GM19395 (cell line): ENCODE data around the gene TRIP6.

Experiments used
- ATAC-seq: cut with Tn5 transposase; IDR thresholded peaks from one replicate; pipeline ENCODE4 v1.9.1; 2021; ENCODE audit warnings: mild to moderate bottlenecking, moderate library complexity; ENCODE audit not compliant: unreplicated experiment

The TRIP6 gene

GRCh38 chr7:100867040-100867775, at the start of gene TRIP6:
TRIP6 (plus strand) TSS chr7:100867387; CDS start chr7:100867498, 111 bp downstream.
- ATAC-seq: no peak

- no peak for ATAC-seq
Measured at GRCh38 chr7:100818366-100818765, 48.8 kb upstream of the TRIP6 start.

- no peak for ATAC-seq
Measured at GRCh38 chr7:100818825-100819224, 48.4 kb upstream of the TRIP6 start.

GRCh38 chr7:100819586-100819985, 47.6 kb upstream of the TRIP6 start:
- ATAC-seq: no peak

GRCh38 chr7:100822236-100823139, 44.7 kb upstream of the TRIP6 start:
- ATAC-seq: no peak

GRCh38 chr7:100823140-100823525, 44.1 kb upstream of the TRIP6 start:
- ATAC-seq: no peak

GRCh38 chr7:100823534-100823933, 43.7 kb upstream of the TRIP6 start:
- no peak for ATAC-seq

GRCh38 chr7:100824499-100825214, 42.5 kb upstream of the TRIP6 start:
- no peak for ATAC-seq

GRCh38 chr7:100825215-100825671, 41.9 kb upstream of the TRIP6 start:
- ATAC-seq: no peak

- ATAC-seq: no peak
Measured at GRCh38 chr7:100825751-100826513, 41.3 kb upstream of the TRIP6 start.

- no peak for ATAC-seq
Measured at GRCh38 chr7:100826514-100827329, 40.5 kb upstream of the TRIP6 start.

- no peak for ATAC-seq
Measured at GRCh38 chr7:100827330-100828226, 39.6 kb upstream of the TRIP6 start, which contains the start of gene EPHB4. EPHB4 (minus strand) TSS chr7:100827523; CDS start chr7:100827030, 493 bp downstream.

- ATAC-seq: no peak
Measured at GRCh38 chr7:100829150-100829716, 38.0 kb upstream of the TRIP6 start.

GRCh38 chr7:100830396-100830795, 36.8 kb upstream of the TRIP6 start:
- no peak for ATAC-seq

GRCh38 chr7:100832281-100832633, 34.9 kb upstream of the TRIP6 start:
- ATAC-seq: no peak

GRCh38 chr7:100835903-100836811, 31.0 kb upstream of the TRIP6 start:
- ATAC-seq: no peak

GRCh38 chr7:100836812-100837098, 30.4 kb upstream of the TRIP6 start:
- no peak for ATAC-seq
